Measurements from ENCODE around the gene ADORA1. TPM values are rescaled to one million over a fixed set of nuclear protein-coding genes. Genes with fewer than 3 reads are reported as not detected.

The ADORA1 gene
- total and polyA plus RNA-seq, 2 donors (not counting 3 experiments of a cell fraction or from before 2014, with no cell fraction given) = 0.15 TPM; not detected in 1

DNA sequence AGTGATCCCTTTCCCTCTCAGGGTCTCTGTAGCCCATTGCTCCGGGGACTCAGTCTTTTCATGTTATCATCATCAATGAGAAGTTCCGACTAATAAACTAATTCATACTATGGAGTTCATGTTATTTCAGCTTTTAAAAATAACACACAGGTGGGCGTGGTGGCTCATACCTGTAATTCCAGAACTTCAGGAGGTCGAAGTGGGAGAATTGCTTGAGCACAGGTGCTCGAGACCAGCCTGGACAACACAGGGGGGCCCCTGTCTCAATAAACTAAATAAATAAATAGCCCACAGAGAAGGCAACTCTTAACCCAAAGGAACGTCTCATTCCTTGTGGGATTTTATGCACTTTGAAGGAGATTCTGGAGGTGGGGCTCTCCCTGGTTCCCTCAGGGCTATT lies 33.6 kb downstream of the ADORA1 start:
- DNase-seq (ENCODE audit: low read depth, low spot score) (no peak), FAIRE-seq (no peak)
- ChIA-PET CTCF (interaction anchor here (0.8 to 2.0 kb wide), 3 partner anchors 11 to 44 kb away, joined by 4 to 7 read pairs (median 4); no protein-coding TSS in a partner anchor), POLR2A (interaction anchor here (0.7 kb wide), 1 partner anchor 14 kb away, joined by 4 read pairs; the partner anchor contains the start of gene MYBPH)
- TF ChIP-seq POLR2AphosphoS5 (IDR thresholded peaks at IDR 0.05; ENCODE audit: insufficient read depth, low read depth, low read length) = no peak
- TF ChIP-seq MYC (IDR thresholded peaks at IDR 0.05; ENCODE audit: low read depth, low read length) = no peak
- TF ChIP-seq EZH2 (IDR thresholded peaks at IDR 0.05; ENCODE audit: borderline replicate concordance, low read depth, low read length, severe bottlenecking) = no peak
- TF ChIP-seq FOS (IDR thresholded peaks at IDR 0.05; ENCODE audit: borderline replicate concordance, insufficient read depth, low read length) = no peak
- TF ChIP-seq POLR2A (IDR thresholded peaks at IDR 0.05; ENCODE audit: low read depth, low read length) = no peak
- TF ChIP-seq, protein P1, sequence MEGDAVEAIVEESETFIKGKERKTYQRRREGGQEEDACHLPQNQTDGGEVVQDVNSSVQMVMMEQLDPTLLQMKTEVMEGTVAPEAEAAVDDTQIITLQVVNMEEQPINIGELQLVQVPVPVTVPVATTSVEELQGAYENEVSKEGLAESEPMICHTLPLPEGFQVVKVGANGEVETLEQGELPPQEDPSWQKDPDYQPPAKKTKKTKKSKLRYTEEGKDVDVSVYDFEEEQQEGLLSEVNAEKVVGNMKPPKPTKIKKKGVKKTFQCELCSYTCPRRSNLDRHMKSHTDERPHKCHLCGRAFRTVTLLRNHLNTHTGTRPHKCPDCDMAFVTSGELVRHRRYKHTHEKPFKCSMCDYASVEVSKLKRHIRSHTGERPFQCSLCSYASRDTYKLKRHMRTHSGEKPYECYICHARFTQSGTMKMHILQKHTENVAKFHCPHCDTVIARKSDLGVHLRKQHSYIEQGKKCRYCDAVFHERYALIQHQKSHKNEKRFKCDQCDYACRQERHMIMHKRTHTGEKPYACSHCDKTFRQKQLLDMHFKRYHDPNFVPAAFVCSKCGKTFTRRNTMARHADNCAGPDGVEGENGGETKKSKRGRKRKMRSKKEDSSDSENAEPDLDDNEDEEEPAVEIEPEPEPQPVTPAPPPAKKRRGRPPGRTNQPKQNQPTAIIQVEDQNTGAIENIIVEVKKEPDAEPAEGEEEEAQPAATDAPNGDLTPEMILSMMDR (IDR thresholded peaks at IDR 0.05; ENCODE audit: extremely low read depth in 1 of 2, insufficient read depth in 1 of 2, low read depth in 1 of 2, low read length in 2 of 2) = no peak
- TF ChIP-seq GATA2 (IDR thresholded peaks at IDR 0.05; ENCODE audit: insufficient read depth, insufficient read length, low read depth, low read length) = no peak
- TF ChIP-seq, protein P2, sequence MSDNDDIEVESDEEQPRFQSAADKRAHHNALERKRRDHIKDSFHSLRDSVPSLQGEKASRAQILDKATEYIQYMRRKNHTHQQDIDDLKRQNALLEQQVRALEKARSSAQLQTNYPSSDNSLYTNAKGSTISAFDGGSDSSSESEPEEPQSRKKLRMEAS (IDR thresholded peaks at IDR 0.05; ENCODE audit: insufficient read depth, insufficient read length) = no peak
- TF ChIP-seq JUN (IDR thresholded peaks at IDR 0.05; ENCODE audit: borderline replicate concordance, insufficient read depth, insufficient read length, low read depth) = no peak
- Histone ChIP-seq H3K27ac (ENCODE audit: insufficient read depth, low read depth, low read length) (no peak overlapping the region), H3K27me3 (ENCODE audit: control insufficient read depth in 2 of 2, insufficient read depth in 2 of 2, low read length in 2 of 2) (peaks cover 8 to 26% of the 10 kb centered on the region in 2 experiments), H3K9me1 (replicated peaks; ENCODE audit: control insufficient read depth, extremely low read depth, insufficient read depth, low read length) (no peaks in the 10 kb centered on the region), H3K9me3 (replicated peaks; ENCODE audit: control insufficient read depth, insufficient read depth, low read length) (no peaks in the 10 kb centered on the region), H3K4me1 (ENCODE audit: control insufficient read depth, extremely low read depth, insufficient read depth, low read length) (no peaks in the 10 kb centered on the region), H3K4me2 (ENCODE audit: insufficient read depth, low read length) (no peak overlapping the region), H3K4me3 (replicated peaks in 1 of 3; ENCODE audit: insufficient read depth in 1 of 3, low read depth in 1 of 3, low read length in 3 of 3) (no peak overlapping the region), H3K79me2 (ENCODE audit: control insufficient read depth, insufficient read depth, low read length) (no peaks in the 10 kb centered on the region), H4K20me1 (replicated peaks; ENCODE audit: control insufficient read depth, extremely low read depth, insufficient read depth, low read length) (no peaks in the 10 kb centered on the region), H3K9ac (replicated peaks; ENCODE audit: extremely low read depth, insufficient read depth, low read length) (no peak overlapping the region), H3K36me3 (ENCODE audit: control insufficient read depth in 2 of 2, extremely low read depth in 1 of 2, insufficient read depth in 2 of 2, low read length in 2 of 2) (no peaks in the 10 kb centered on the region), H2AFZ (ENCODE audit: low read depth, low read length) (no peak overlapping the region)
- no TSS peak for BruUV-seq (replicated peaks)
- intact Hi-C loops (cut with micrococcal nuclease) = no loop called here
- dilution Hi-C loops (cut with MboI; ENCODE audit: extremely low pct_ligation_motif_present, low sequenced_read_pairs) = no loop called here
